HEK293T (cell line): ENCODE data around the gene GKN2.

Experiments
- BHLHE40 ChIP-seq: fragments of 450-650 bp; IDR thresholded peaks from 2 replicates; pipeline ENCODE4 v1.6.1; 2016; ENCODE audit warnings: mild to moderate bottlenecking, moderate library complexity, borderline replicate concordance
- ELF4 ChIP-seq: fragments of 450-650 bp; IDR thresholded peaks from 2 replicates; pipeline ENCODE4 v1.6.1; 2017; ENCODE audit warnings: antibody characterized with exemption
- HDGF ChIP-seq: fragments of 450-650 bp; IDR thresholded peaks from 2 replicates; pipeline ENCODE4 v1.6.1; 2017; ENCODE audit warnings: antibody characterized with exemption, borderline replicate concordance
- NFRKB ChIP-seq: fragments of 450-650 bp; IDR thresholded peaks from 2 replicates; pipeline ENCODE4 v1.6.1; 2016; ENCODE audit warnings: mild to moderate bottlenecking, moderate library complexity
- PKNOX1 ChIP-seq: fragments of 450-650 bp; IDR thresholded peaks from 2 replicates; pipeline ENCODE4 v1.6.1; 2016
- SP1 ChIP-seq: fragments of 450-650 bp; IDR thresholded peaks from 2 replicates; pipeline ENCODE4 v1.6.1; 2017
- TARDBP ChIP-seq: fragments of 450-650 bp; IDR thresholded peaks from 2 replicates; pipeline ENCODE4 v1.6.1; 2016

- TF ChIP-seq TARDBP (no peak), PKNOX1 (no peak), NFRKB (no peak), SP1 (no peak), ELF4 (no peak), BHLHE40 (no peak), HDGF (no peak)
Observed at GRCh38 chr2:68906716-68907115, 46.0 kb downstream of the GKN2 start.
